GM18861 (cell line): ENCODE data around the gene KIRREL3.

Source experiments
- ATAC-seq: cut with Tn5 transposase; IDR thresholded peaks from one replicate; pipeline ENCODE4 v1.9.1; 2021; ENCODE audit not compliant: unreplicated experiment

Gene KIRREL3

GRCh38 chr11:126878913-126879482, 121.6 kb downstream of the KIRREL3 start:
- ATAC-seq, result no peak

GRCh38 chr11:126874831-126875230, 125.7 kb downstream of the KIRREL3 start:
- no peak for ATAC-seq

GRCh38 chr11:126874276-126874675, 126.3 kb downstream of the KIRREL3 start:
- no peak for ATAC-seq

GRCh38 chr11:126871792-126872191, 128.8 kb downstream of the KIRREL3 start:
- no peak for ATAC-seq

- ATAC-seq, result no peak
Observed at GRCh38 chr11:126870021-126870420, 130.5 kb downstream of the KIRREL3 start.

GRCh38 chr11:126868741-126869140, 131.8 kb downstream of the KIRREL3 start:
- no peak for ATAC-seq

GRCh38 chr11:126864934-126865333, 135.6 kb downstream of the KIRREL3 start:
- ATAC-seq, result no peak

- no peak for ATAC-seq
Observed at GRCh38 chr11:126863294-126863997, 137.1 kb downstream of the KIRREL3 start.

- ATAC-seq, result peak; percentile 63
Observed at GRCh38 chr11:126862664-126863243, 137.8 kb downstream of the KIRREL3 start.

GRCh38 chr11:126861796-126862459, 138.6 kb downstream of the KIRREL3 start:
- no peak for ATAC-seq

GRCh38 chr11:126857860-126858808, 142.4 kb downstream of the KIRREL3 start:
- no peak for ATAC-seq

GRCh38 chr11:126855536-126855935, 145.0 kb downstream of the KIRREL3 start:
- no peak for ATAC-seq

GRCh38 chr11:126853732-126854131, 146.8 kb downstream of the KIRREL3 start:
- peak; percentile 97 for ATAC-seq

GRCh38 chr11:126844789-126845188, 155.8 kb downstream of the KIRREL3 start:
- ATAC-seq, result no peak

GRCh38 chr11:126843096-126843495, 157.5 kb downstream of the KIRREL3 start:
- no peak for ATAC-seq

- ATAC-seq, result no peak
Observed at GRCh38 chr11:126841999-126842398, 158.6 kb downstream of the KIRREL3 start.

GRCh38 chr11:126840975-126841374, 159.6 kb downstream of the KIRREL3 start:
- ATAC-seq, result no peak

- no peak for ATAC-seq
Observed at GRCh38 chr11:126840201-126840886, 160.2 kb downstream of the KIRREL3 start.

- no peak for ATAC-seq
Observed at GRCh38 chr11:126839496-126839895, 161.1 kb downstream of the KIRREL3 start.

- no peak for ATAC-seq
Observed at GRCh38 chr11:126838779-126839178, 161.8 kb downstream of the KIRREL3 start.
